ENCODE results near the gene NDUFB2. TPM values are rescaled to one million over a fixed set of nuclear protein-coding genes. Genes with fewer than 3 reads are reported as not detected.

NDUFB2 gene
- polyA plus RNA-seq, 1 donor (not counting 4 experiments of a cell fraction or from before 2014, with no cell fraction given): 379 TPM

GRCh38 chr7:140678816-140679130 is 17.7 kb upstream of the NDUFB2 start:
- no peak overlapping the region for H3K27ac ChIP-seq (ENCODE audit: control insufficient read depth, insufficient read depth, low read length)
- H3K9me1 ChIP-seq (ENCODE audit: control insufficient read depth, extremely low read depth, insufficient read depth, low read length): no peaks in the 10 kb centered on the region
- DNase-seq (ENCODE audit: low read depth, low spot score): no peak
- H3K79me2 ChIP-seq (ENCODE audit: control insufficient read depth, insufficient read depth, low read length): no peaks in the 10 kb centered on the region
- no peak overlapping the region for H3K9ac ChIP-seq (ENCODE audit: control insufficient read depth, extremely low read depth, insufficient read depth, low read length)
- FAIRE-seq: no peak
- H3K36me3 ChIP-seq (ENCODE audit: control insufficient read depth in 2 of 2, extremely low read depth in 1 of 2, insufficient read depth in 2 of 2, low read length in 2 of 2): peaks cover 3 to 14% of the 10 kb centered on the region in 2 experiments
- no peak overlapping the region for H3K4me2 ChIP-seq (ENCODE audit: control insufficient read depth, extremely low read depth, insufficient read depth, low read depth, low read length)
- TF ChIP-seq EZH2 (IDR thresholded peaks at IDR 0.05; ENCODE audit: low read length) (no peak), CTCF (optimal IDR thresholded peaks at IDR 0.05 in 1 of 3, IDR thresholded peaks at IDR 0.05 in 1 of 3, conservative IDR thresholded peaks at IDR 0.05 in 1 of 3; ENCODE audit: extremely low read depth in 1 of 3, insufficient read depth in 2 of 3, low read length in 3 of 3) (no peak)
- H4K20me1 ChIP-seq (ENCODE audit: control insufficient read depth, extremely low read depth, insufficient read depth, low read length): no peaks in the 10 kb centered on the region
- H3K27me3 ChIP-seq (ENCODE audit: control insufficient read depth, extremely low read depth, insufficient read depth, low read length): no peaks in the 10 kb centered on the region
- no peak overlapping the region for H2AFZ ChIP-seq (ENCODE audit: control insufficient read depth, low read length)
- H3K9me3 ChIP-seq (ENCODE audit: control insufficient read depth, low read depth, low read length): no peaks in the 10 kb centered on the region
- H3K4me1 ChIP-seq (ENCODE audit: control insufficient read depth, extremely low read depth, insufficient read depth, low read length): peaks cover 8% of the 10 kb centered on the region
- H3K4me3 ChIP-seq (ENCODE audit: control insufficient read depth in 2 of 3, extremely low read depth in 1 of 3, insufficient read depth in 2 of 3, low read depth in 1 of 3, low read length in 3 of 3): no peak overlapping the region
- dilution Hi-C loops (cut with MboI; ENCODE audit: extremely low pct_ligation_motif_present, low sequenced_read_pairs): no loop called here

- Histone ChIP-seq H3K4me1 (ENCODE audit: control insufficient read depth, extremely low read depth, insufficient read depth, low read length) (peaks cover 5% of the 10 kb centered on the region), H4K20me1 (ENCODE audit: control insufficient read depth, extremely low read depth, insufficient read depth, low read length) (no peaks in the 10 kb centered on the region), H3K27ac (ENCODE audit: control insufficient read depth, insufficient read depth, low read length) (no peak overlapping the region), H2AFZ (ENCODE audit: control insufficient read depth, low read length) (no peak overlapping the region), H3K9me3 (ENCODE audit: control insufficient read depth, low read depth, low read length) (no peaks in the 10 kb centered on the region), H3K9me1 (ENCODE audit: control insufficient read depth, extremely low read depth, insufficient read depth, low read length) (no peaks in the 10 kb centered on the region), H3K4me3 (ENCODE audit: control insufficient read depth in 2 of 3, extremely low read depth in 1 of 3, insufficient read depth in 2 of 3, low read depth in 1 of 3, low read length in 3 of 3) (no peak overlapping the region), H3K79me2 (ENCODE audit: control insufficient read depth, insufficient read depth, low read length) (no peaks in the 10 kb centered on the region), H3K9ac (ENCODE audit: control insufficient read depth, extremely low read depth, insufficient read depth, low read length) (no peak overlapping the region), H3K27me3 (ENCODE audit: control insufficient read depth, extremely low read depth, insufficient read depth, low read length) (no peaks in the 10 kb centered on the region), H3K36me3 (ENCODE audit: control insufficient read depth in 2 of 2, extremely low read depth in 1 of 2, insufficient read depth in 2 of 2, low read length in 2 of 2) (peaks cover 3 to 14% of the 10 kb centered on the region in 2 experiments), H3K4me2 (ENCODE audit: control insufficient read depth, extremely low read depth, insufficient read depth, low read depth, low read length) (no peak overlapping the region)
- no peak for FAIRE-seq
- DNase-seq (ENCODE audit: low read depth, low spot score): no peak
- TF ChIP-seq CTCF (optimal IDR thresholded peaks at IDR 0.05 in 1 of 3, IDR thresholded peaks at IDR 0.05 in 1 of 3, conservative IDR thresholded peaks at IDR 0.05 in 1 of 3; ENCODE audit: extremely low read depth in 1 of 3, insufficient read depth in 2 of 3, low read length in 3 of 3): no peak
- no peak for TF ChIP-seq EZH2 (IDR thresholded peaks at IDR 0.05; ENCODE audit: low read length)
- dilution Hi-C loops (cut with MboI; ENCODE audit: extremely low pct_ligation_motif_present, low sequenced_read_pairs): no loop called here
These were observed 17.3 kb upstream of the NDUFB2 start for GRCh38 chr7:140679186-140679585.

All from keratinocyte (primary cell).